Fibroblast of villous mesenchyme (primary cell): ENCODE results near the gene WIZ. TPM values are rescaled to one million over a fixed set of nuclear protein-coding genes. Genes with fewer than 3 reads are reported as not detected.

Experiments used
- DNase-seq: peaks from one replicate; pipeline ENCODE4 v3.0.0-alpha.2; 2010; ENCODE audit warnings: low read depth
- H3K4me3 ChIP-seq: 2 replicates; pipeline ENCODE4 v1.5.1; 2011; ENCODE audit warnings: low read depth, mild to moderate bottlenecking, low read length
- CTCF ChIP-seq: IDR thresholded peaks from 2 replicates; pipeline ENCODE4 v1.5.1; 2012; ENCODE audit warnings: low read depth, mild to moderate bottlenecking, low read length; ENCODE audit not compliant: insufficient read depth
- total RNA-seq: library from RNA; depleted of rRNA; stranded (reverse); fragments of >200 nt; gene quantifications from 2 replicates; pipeline ENCODE4 v1.2.3, GENCODE V29; 2012

WIZ gene
- total RNA-seq, 1 donor, result 7.3 TPM

GRCh38 chr19:15424692-15425272 lies 25.0 kb downstream of the WIZ start:
- no peak for DNase-seq
- H3K4me3 ChIP-seq, result no peak overlapping the region
- TF ChIP-seq CTCF, result no peak

- no peak overlapping the region for H3K4me3 ChIP-seq
- no peak for TF ChIP-seq CTCF
- no peak for DNase-seq
Measured at GRCh38 chr19:15424121-15424520, 25.6 kb downstream of the WIZ start.

GRCh38 chr19:15423130-15423529 lies 26.6 kb downstream of the WIZ start:
- no peak for DNase-seq
- no peak for TF ChIP-seq CTCF
- H3K4me3 ChIP-seq, result no peak overlapping the region

- no peak overlapping the region for H3K4me3 ChIP-seq
- TF ChIP-seq CTCF, result no peak
- DNase-seq, result no peak
Measured at GRCh38 chr19:15422296-15423075, 27.3 kb downstream of the WIZ start.

- no peak for TF ChIP-seq CTCF
- no peak for DNase-seq
- no peak overlapping the region for H3K4me3 ChIP-seq
Measured at GRCh38 chr19:15421721-15422260, 28.0 kb downstream of the WIZ start.

- no peak for DNase-seq
- TF ChIP-seq CTCF, result no peak
- no peak overlapping the region for H3K4me3 ChIP-seq
Measured at GRCh38 chr19:15421136-15421695, 28.5 kb downstream of the WIZ start.
